Upper lobe of left lung (tissue), 6 donors: Measurements from ENCODE around the gene ADGRG3. TPM values are rescaled to one million over a fixed set of nuclear protein-coding genes. Genes with fewer than 3 reads are reported as not detected.
A peak's percentile ranks its signal among the peaks of the same experiment; 100 is the strongest.

Source experiments
- ATAC-seq, 2 donors: fragments of 200-7000 bp; cut with Tn5 transposase; one replicate each; pipeline ENCODE4 v1.9.1; 2022; ENCODE audit warnings: mild to moderate bottlenecking in 2 of 2, moderate library complexity in 2 of 2; ENCODE audit not compliant: low FRiP score in 2 of 2
- DNase-seq, 2 donors: peaks; one replicate each; pipeline ENCODE4 v3.0.0-alpha.2; 2019 to 2020
- H3K27ac ChIP-seq, 4 donors: fragments of 200-600 bp; sonication (generic); one replicate each; pipeline ENCODE4 v1.5.1; 2016 to 2019
- H3K27me3 ChIP-seq, 4 donors: fragments of 200-600 bp; sonication (generic); one replicate each; pipeline ENCODE4 v1.5.1; 2017 to 2019
- H3K36me3 ChIP-seq, 4 donors: fragments of 200-600 bp; sonication (generic); one replicate each; pipeline ENCODE4 v1.5.1; 2016 to 2019
- H3K4me1 ChIP-seq, 4 donors: fragments of 200-600 bp; sonication (generic); one replicate each; pipeline ENCODE4 v1.5.1; 2018 to 2019
- H3K4me3 ChIP-seq, 4 donors: fragments of 200-600 bp; sonication (generic); one replicate each; pipeline ENCODE4 v1.5.1; 2017 to 2019; ENCODE audit warnings: mild to moderate bottlenecking in 2 of 4, moderate library complexity in 1 of 4
- H3K9me3 ChIP-seq, 4 donors: fragments of 200-600 bp; sonication (generic); one replicate each; pipeline ENCODE4 v1.5.1; 2018 to 2019
- EP300 ChIP-seq, 4 donors: sonication (generic); formaldehyde crosslinking; IDR thresholded peaks; one replicate each; pipeline ENCODE4 v1.5.1; 2017; ENCODE audit warnings: antibody characterized with exemption in 4 of 4, control low read depth in 2 of 4
- POLR2A ChIP-seq, 4 donors: fragments of 450-650 bp; IDR thresholded peaks; one replicate each; pipeline ENCODE4 v1.5.1; 2016 to 2017; ENCODE audit warnings: antibody characterized with exemption in 4 of 4, mild to moderate bottlenecking in 2 of 4
- POLR2AphosphoS5 ChIP-seq, 2 donors: sonication (generic); formaldehyde crosslinking; IDR thresholded peaks; one replicate each; pipeline ENCODE4 v1.5.1; 2017; ENCODE audit warnings: antibody characterized with exemption in 2 of 2
- WGBS, 2 donors: methylation state at CpG; one replicate each; pipeline ENCODE4 v1.1.5; 2017 to 2018; 5-methylcytosine and 5-hydroxymethylcytosine counted together
- total RNA-seq, 6 donors: library from RNA; depleted of rRNA in 4 of 6; stranded (reverse); fragments of >200 nt in 4 of 6; gene quantifications; one replicate each; pipeline versions ENCODE4 v1.1.0 to v1.2.1, GENCODE V29; 2016 to 2021
- TF ChIP-seq, protein P1 (sequence below), 6 experiments: fragments of 450-650 bp in 4 of 6; fragments of 200-600 bp in 2 of 6; sonication (generic) in 2 of 6; IDR thresholded peaks; one replicate each; pipeline ENCODE4 v1.5.1; 2016 to 2019; ENCODE audit warnings: antibody characterized with exemption in 6 of 6
- donor health status: DM: no; HTN: no; CAD: no; lungs with moderate emphysema.
- donor health status: DM: no; HTN: yes; CAD: no; lungs with severe emphysema.

Gene ADGRG3
- total RNA-seq, 6 donors from 2014 or later: 3.1 to 17.2 (median 8.4) TPM

DNA sequence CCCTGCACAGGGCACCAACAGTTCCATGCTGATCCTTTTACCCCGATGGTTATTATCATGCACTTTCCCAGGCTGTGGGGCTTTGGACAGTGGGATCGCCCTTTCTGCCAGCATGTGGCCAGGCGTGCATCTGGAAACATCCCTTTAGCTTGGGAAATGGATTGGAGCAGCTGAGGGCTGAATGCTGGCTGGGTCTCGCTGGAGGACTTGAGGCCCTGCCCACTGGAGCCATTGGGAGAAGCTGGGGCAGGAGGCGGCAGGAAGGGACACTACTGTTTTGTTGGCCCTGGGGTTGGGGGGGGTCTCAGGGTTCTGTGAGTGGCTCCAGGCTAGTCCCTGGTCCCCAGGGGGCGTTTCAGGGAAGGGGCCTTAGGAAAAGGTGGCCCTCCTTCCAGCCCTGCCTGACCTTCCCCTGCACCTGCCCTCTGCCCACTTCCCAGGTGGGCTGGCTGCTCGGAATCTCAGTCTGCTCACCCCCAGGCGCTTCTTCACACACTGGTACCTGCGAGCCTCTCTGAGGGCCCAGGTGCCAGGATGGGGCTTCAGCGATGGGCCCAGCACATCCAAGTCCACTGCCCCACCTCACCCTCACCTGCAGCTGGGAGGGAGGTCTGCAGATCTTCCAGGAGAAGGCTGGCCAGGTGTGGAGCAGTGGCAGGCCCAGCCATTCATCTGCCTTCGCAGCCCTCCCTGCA, 1.6 kb upstream of the ADGRG3 start:
- Histone ChIP-seq H3K4me3 (no peak overlapping the region), H3K27me3 (no peaks in the 10 kb centered on the region), H3K27ac (peak overlapping the region in 3 of 4 donors; percentile 39 to 88 (median 86)), H3K4me1 (peaks cover 0 to 9% (median 3%) of the 10 kb centered on the region in 4 donors), H3K36me3 (peaks cover 0 to 36% (median 20%) of the 10 kb centered on the region in 4 donors), H3K9me3 (no peaks in the 10 kb centered on the region)
- ATAC-seq (no peak), DNase-seq (no peak)
- TF ChIP-seq EP300 (IDR thresholded peaks at IDR 0.05): no peak
- TF ChIP-seq, protein P1, sequence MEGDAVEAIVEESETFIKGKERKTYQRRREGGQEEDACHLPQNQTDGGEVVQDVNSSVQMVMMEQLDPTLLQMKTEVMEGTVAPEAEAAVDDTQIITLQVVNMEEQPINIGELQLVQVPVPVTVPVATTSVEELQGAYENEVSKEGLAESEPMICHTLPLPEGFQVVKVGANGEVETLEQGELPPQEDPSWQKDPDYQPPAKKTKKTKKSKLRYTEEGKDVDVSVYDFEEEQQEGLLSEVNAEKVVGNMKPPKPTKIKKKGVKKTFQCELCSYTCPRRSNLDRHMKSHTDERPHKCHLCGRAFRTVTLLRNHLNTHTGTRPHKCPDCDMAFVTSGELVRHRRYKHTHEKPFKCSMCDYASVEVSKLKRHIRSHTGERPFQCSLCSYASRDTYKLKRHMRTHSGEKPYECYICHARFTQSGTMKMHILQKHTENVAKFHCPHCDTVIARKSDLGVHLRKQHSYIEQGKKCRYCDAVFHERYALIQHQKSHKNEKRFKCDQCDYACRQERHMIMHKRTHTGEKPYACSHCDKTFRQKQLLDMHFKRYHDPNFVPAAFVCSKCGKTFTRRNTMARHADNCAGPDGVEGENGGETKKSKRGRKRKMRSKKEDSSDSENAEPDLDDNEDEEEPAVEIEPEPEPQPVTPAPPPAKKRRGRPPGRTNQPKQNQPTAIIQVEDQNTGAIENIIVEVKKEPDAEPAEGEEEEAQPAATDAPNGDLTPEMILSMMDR (IDR thresholded peaks at IDR 0.05): no peak
- TF ChIP-seq POLR2A (IDR thresholded peaks at IDR 0.05): no peak
- no peak for TF ChIP-seq POLR2AphosphoS5 (IDR thresholded peaks at IDR 0.05)
- WGBS, 2 donors: 86 to 93% methylated on average over 2 to 11 of the region's 11 CpGs

DNA sequence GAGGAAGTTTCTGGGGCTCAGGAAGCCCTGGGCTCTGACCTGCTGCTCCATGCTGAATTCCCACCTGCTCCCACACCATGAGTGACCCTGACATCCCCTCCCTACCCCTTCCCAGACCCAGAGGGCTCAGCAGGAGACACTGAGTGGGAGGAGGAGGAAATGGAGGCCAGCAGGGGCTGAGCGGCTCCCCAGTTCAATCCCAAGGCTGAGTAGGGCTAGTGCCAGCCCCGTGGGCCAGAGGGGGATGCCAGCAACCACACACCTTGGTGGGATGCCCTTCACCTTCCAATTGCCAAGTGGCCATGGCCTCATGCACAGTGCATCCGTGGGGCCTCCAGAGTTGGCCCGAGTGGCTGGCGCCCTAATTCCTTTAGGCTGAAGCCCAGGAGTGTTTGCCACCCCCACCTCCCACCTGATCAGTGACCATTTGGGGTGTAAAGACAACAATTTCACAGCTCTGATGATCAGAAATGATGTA, 1.0 kb upstream of the ADGRG3 start:
- peaks cover 0 to 30% (median 17%) of the 10 kb centered on the region in 4 donors for H3K36me3 ChIP-seq
- TF ChIP-seq POLR2AphosphoS5 (IDR thresholded peaks at IDR 0.05) (no peak), POLR2A (IDR thresholded peaks at IDR 0.05) (no peak), EP300 (IDR thresholded peaks at IDR 0.05) (no peak)
- TF ChIP-seq, protein P1 (IDR thresholded peaks at IDR 0.05): no peak
- H3K27ac ChIP-seq: peak overlapping the region in 3 of 4 donors; percentile 39 to 88 (median 86)
- no peaks in the 10 kb centered on the region for H3K9me3 ChIP-seq
- H3K4me3 ChIP-seq: no peak overlapping the region
- peak; percentile 1 to 2 for ATAC-seq
- DNase-seq: no peak
- 80 to 85% methylated on average over 1 to 5 of the region's 5 CpGs for WGBS, 2 donors
- no peaks in the 10 kb centered on the region for H3K27me3 ChIP-seq
- H3K4me1 ChIP-seq: peaks cover 0 to 9% (median 3%) of the 10 kb centered on the region in 4 donors

- no peaks in the 10 kb centered on the region for H3K27me3 ChIP-seq
- 65 to 80% methylated on average over 3 to 15 of the region's 17 CpGs for WGBS, 2 donors
- peak overlapping the region; percentile 54 to 88 (median 78) for H3K27ac ChIP-seq
- H3K36me3 ChIP-seq: peaks cover 0 to 24% (median 11%) of the 10 kb centered on the region in 4 donors
- TF ChIP-seq EP300 (IDR thresholded peaks at IDR 0.05) (peak in 1 of 4 donors; percentile 47), POLR2AphosphoS5 (IDR thresholded peaks at IDR 0.05) (peak; percentile 72 to 90), POLR2A (IDR thresholded peaks at IDR 0.05) (no peak)
- TF ChIP-seq, protein P1 (IDR thresholded peaks at IDR 0.05): peak in 3 of 6 experiments; percentile 15 to 56 (median 26)
- peak; percentile 69 to 78 for ATAC-seq
- H3K9me3 ChIP-seq: no peaks in the 10 kb centered on the region
- no peak overlapping the region for H3K4me3 ChIP-seq
- peak in 1 of 2 donors; percentile 83 for DNase-seq
- H3K4me1 ChIP-seq: peaks cover 0 to 9% (median 3%) of the 10 kb centered on the region in 4 donors
Observed at GRCh38 chr16:57667526-57668262, 412 bp upstream of the ADGRG3 start.

DNA sequence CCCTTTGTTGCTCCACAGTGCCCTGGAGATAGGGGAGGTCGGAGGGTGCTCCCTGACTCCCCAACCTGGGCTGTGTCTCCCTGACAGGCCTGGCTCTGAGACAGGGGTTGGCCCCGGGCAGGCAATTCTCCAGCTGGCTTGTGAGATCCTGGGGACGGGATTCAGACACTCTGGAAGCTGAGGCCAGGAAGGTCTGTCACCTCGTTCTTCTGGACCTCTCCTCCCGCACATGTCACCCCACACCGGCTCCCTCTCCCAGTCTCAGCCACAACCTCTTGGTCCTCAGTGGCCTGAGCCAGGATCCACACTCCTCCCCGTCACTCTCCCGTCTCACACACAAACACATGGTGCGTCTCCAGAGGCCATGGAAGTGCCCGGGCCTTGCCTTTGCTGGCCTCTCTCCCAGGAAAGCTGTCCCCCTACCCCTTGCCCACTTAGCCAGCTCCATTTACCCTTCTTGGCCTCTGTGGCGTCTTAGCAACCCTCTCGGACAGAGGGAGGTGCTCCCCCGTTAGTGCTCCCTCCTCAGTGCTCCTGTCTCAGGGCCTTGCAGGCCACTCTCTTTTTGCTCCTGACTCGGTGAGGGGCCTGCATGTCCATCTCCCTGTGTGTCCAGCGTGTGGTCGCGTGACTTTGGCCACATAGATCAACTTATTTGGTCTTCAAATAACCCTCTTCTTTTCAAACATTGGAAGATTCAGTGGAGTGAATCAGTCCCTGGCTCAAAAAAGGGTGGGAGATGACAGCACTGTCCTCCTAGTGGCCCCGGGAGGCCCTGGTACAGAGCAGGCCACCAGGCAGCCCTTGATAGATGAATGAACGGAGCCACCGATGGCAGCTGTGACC, 747 bp downstream of the ADGRG3 start:
- H3K27me3 ChIP-seq: no peaks in the 10 kb centered on the region
- peak in 1 of 2 donors; percentile 6 for ATAC-seq
- H3K9me3 ChIP-seq: no peaks in the 10 kb centered on the region
- H3K27ac ChIP-seq: peak overlapping the region; percentile 54 to 88 (median 78)
- peaks cover 0 to 12% (median 1%) of the 10 kb centered on the region in 4 donors for H3K36me3 ChIP-seq
- WGBS, 2 donors: 85 to 88% methylated on average over 20 of the region's 20 CpGs
- DNase-seq: no peak
- H3K4me3 ChIP-seq: peak overlapping the region in 2 of 4 donors; percentile 4 to 9
- H3K4me1 ChIP-seq: peaks cover 0 to 9% (median 3%) of the 10 kb centered on the region in 4 donors
- TF ChIP-seq POLR2AphosphoS5 (IDR thresholded peaks at IDR 0.05) (no peak), POLR2A (IDR thresholded peaks at IDR 0.05) (no peak), EP300 (IDR thresholded peaks at IDR 0.05) (no peak)
- TF ChIP-seq, protein P1 (IDR thresholded peaks at IDR 0.05): no peak
